Inflammatory macrophage treated with lipopolysaccharide for 4 hours (primary cell): Measurements from ENCODE around the gene INMT.
A peak's percentile ranks its signal among the peaks of the same experiment; 100 is the strongest.

Source experiments
- DNase-seq: peaks from one replicate; pipeline ENCODE4 v3.0.0-alpha.2; 2020

Gene INMT

GRCh38 chr7:30729642-30730041 lies 22.3 kb upstream of the INMT start:
- no peak for DNase-seq

DNA sequence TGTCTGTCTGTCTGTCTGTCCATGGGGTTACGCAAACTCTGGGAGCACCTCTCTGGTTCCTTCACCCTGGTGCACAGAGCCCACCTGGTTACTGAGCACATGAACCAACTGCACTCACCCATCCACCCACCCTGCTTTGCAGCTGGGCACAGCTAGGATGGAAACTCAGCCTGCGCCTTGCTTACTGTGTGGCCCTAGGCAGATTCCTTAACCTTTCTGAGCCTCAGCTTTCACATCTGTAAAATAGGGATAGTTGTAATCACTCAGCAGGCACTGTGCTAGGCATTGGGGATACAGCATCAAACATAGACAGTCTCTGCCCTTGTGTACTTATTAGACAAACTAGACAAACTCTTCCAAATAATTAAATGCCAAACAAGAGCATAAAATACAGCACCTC lies 21.8 kb upstream of the INMT start:
- no peak for DNase-seq

GRCh38 chr7:30730996-30731395 lies 20.9 kb upstream of the INMT start:
- no peak for DNase-seq

DNA sequence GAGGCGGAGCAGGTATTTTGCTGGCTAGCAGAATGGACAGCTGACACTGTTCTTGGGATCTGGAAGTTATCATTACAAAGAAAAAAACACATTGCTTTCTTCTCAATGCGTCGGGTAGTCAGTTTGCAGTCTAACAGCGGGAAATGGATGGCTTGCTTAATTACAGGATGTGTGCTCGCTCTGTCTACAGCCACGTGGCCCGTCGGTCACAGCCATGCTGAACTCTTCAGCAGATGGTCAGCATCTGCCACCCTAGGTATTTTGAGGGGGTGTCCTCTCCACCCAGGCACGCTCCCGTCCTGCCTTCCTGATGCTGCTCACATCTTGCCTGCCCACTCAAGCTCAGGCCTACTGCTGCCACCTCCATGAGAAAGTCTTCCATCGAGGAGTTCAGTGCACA lies 20.4 kb upstream of the INMT start:
- no peak for DNase-seq

DNA sequence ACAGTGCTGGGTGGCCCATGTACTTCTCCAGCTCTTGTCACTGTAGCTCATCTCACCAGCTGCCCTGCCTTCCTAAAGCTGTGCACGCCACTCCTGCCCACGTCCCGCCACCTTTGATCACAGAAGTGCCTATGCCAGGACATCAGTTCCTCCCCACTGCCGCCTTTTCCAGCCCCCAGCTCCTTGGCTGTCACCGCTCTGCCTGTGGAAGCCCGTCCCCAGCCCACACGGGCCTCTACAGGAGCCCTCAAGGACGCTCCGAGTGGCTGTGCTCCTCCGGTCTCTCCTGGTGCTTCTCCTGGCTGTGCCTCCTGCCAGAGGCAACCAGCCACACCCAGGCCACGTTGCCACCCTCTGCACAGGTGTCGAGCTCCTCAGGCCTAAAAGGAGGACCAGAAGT lies 19.3 kb upstream of the INMT start:
- DNase-seq, result no peak

DNA sequence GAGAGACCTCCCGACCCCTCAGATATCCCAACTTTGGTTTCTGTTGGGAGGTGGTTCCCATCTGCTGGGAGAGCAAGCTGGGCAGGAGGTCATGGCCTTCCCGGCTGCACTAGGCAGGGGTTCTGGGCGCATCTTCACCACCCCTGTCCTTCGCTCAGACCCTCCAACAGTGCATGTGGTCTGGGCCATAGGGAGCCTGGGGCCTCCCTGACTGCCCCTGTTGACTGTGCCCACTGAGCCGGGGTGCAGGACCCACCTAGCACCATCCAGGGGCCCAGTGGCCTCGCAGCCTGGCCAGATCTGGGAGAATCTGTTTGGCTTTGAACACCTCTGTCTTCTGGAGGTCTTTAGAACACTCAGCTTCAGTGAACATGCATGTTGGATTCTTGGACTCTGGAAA lies 18.7 kb upstream of the INMT start:
- no peak for DNase-seq

GRCh38 chr7:30733691-30734090 lies 18.2 kb upstream of the INMT start:
- DNase-seq, result no peak

- no peak for DNase-seq
Measured at GRCh38 chr7:30734497-30734896, 17.4 kb upstream of the INMT start.

DNA sequence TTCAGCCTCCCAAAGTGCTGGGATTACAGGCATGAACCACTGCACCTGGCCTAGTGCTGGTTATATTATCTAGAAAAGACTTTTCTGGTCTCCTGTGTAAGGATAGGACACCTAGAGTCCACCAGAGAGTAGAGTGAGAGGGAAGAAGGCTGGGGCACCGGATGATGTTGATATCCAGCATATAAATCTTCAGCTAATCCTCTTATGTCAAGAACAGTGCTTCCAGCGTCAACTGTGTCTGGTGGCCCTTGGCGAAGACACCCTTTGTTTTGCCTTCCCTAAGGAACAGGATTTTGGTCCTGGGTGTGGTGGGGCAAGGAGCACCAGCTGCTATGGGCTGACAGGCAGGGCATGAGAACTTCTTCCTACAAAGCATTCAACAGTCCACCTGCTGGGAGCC lies 16.3 kb upstream of the INMT start:
- no peak for DNase-seq

DNA sequence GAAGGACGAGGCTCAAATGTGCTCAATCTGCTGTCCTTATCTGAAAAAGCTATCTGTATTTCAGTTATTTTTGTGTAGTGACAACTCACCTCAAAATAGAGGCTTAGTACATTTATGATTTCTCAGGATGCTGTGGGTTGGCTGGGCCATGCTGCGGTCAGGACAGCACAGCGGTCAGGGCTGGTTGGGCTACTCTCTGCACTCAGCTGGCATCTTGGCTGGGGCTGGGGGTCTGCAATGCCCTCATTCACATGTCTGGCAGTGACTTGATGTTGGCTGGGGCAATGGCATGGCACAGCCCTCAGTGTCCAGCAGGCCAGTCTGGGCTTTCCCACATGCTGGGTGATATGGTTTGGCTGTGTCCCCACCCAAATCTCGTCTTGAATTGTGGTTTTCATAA lies 15.6 kb upstream of the INMT start:
- no peak for DNase-seq

DNA sequence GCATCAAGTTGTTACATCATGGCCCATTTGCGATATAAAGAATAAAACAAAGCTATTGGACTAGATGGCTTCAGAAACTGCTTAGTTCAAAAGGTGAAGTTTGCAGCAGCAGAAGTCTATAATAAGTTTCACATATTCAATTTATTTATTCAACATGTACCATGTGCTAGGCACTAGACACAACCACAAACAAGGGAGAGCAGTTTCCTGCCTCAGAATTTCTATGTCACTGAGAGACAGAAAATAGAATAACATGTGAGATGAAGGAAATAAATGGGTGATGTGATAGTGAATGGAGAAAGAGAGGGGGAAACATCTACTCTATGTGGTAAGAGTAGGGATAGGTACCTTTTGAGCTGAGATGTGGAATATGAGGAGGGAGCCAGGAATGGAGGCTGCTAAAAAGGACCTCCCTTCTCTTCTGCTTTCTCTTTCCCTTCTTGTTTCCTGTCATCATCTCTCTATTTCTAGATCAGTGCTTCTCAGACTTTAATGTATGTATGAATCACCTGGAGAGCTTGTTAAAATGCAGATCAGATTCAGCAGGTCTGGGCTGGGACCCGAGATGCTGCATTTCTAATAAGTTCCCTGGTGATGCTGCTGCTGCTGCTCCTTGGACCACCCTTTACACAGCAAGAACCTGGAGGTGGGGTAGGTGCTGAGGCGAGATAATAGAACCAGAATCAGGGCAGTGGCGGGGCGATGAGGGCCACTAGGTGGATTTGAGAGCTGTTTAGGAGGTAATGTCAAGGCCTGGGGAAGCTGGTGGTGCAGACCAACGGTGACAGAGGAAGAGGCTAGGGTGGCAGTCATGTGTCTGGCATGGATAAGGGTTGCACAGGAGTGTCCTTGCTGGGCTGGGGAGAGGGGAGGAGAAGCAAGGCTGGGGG lies 13.7 kb upstream of the INMT start:
- no peak for DNase-seq

GRCh38 chr7:30739691-30740090 lies 12.2 kb upstream of the INMT start:
- no peak for DNase-seq

GRCh38 chr7:30740417-30741181 lies 11.3 kb upstream of the INMT start:
- DNase-seq, result peak; percentile 46

GRCh38 chr7:30741289-30741688 lies 10.6 kb upstream of the INMT start:
- no peak for DNase-seq

- no peak for DNase-seq
Measured at GRCh38 chr7:30743371-30744074, 8.4 kb upstream of the INMT start.

DNA sequence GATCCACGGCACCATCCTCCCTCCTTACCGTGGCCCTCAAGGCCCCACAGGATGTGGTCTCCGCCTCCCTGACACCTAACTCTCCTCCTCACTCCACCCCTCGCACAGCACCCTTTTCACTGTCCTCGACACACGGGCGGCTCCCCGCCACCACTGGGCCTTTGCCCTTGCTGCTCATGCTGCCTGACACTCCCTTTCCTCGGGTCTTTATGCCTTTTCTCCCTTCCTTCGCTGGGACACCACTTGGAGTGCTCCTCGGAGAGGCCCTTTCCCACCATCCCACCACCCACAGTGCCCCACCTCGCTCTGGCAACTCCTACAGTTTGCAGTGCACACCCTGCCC lies 7.9 kb upstream of the INMT start:
- DNase-seq, result no peak

DNA sequence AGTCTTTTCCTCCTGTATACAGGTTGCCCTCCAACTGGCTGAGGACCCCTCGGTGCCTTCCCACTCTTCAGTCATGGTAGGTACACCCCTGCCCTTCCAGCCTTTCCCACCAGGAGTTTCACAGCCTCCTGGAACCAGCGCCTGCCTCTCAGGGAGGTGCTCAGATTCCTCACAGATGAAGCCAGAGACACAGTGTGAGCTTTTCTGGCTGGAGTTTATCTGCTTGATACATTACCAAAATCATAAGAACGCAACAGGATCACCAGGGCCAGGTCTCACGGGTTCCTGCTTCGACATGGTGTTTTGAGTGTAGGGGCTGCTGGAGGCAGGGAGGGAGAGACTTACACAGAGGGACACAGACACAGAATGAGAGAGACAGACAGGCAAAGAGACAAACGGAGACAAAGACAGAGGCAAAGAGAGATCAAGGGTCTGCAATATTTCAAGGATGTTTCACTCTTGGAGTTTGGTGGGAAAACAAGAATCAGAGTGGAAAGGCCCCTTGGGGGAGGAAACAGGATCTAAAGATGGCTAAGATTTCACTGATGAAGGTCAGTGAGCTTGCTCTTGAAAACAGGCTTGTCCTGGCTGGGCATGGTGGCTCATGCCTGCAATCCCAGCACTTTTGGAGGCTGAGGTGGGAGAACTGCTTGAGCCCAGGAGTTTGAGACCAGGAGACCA lies 6.5 kb upstream of the INMT start:
- no peak for DNase-seq

DNA sequence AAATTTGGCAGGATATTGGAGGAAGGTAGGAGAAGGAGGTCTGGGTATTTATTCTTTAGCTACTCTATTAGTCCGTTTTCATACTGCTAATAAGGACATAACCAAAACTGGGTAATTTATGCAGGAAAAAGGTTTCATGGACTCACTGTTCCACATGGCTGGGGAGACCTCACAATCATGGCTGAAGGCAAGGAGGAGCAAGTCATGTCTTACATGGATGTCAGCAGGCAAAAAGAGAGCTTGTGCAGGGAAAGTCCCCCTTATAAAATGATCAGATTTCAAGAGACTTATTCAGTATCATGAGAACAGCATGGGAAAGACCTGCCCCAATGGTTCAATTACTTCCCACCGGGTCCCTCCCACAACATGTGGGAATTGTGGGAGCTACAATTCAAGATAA lies 1.9 kb upstream of the INMT start:
- no peak for DNase-seq

DNA sequence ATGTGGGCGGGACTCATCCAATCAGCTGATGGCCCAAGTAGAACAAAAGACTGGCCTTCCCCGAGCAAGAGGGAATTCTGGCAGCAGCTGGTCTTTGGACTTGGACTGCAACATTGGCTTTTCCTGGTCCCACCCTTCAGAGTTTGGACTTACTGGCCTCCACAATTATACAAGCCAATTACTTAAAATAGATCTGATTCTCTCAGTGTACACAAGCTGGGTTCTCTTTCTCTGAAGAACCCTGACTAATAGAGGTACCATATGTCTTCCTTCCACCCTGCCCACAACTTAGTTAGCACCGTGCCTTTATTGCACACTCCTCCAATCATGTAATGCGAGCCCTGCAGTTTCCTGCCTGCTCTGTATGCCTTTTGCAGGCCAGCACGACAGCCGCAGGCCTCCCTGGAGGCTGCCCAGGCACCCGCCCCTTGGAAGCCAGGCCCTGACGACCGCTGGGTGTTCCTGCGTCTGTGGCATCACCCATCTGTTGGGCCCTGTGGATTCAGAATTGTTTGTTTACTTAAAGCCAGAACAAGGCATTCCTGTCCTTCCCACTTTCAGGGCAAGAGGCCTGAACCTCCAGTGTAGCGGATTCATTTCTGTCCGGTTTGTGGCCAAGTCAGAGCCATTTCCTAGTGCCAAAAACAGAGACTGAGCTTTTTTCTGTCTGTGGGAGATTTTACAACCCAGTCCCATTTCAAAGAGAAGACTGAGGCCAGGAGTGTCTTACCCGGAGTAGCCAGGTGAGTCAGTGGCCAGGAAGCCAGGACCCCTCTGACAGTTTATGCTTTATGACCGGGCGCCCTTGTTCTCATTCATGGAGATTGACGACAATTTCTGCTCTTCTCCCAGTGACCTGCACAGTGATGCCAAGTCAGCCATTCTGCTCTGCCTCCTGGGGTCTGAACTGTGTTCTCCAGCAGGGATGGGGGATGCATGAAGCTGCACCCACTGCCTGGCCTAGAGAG lies 968 bp upstream of the INMT start:
- DNase-seq, result no peak

- DNase-seq, result no peak
Measured at GRCh38 chr7:30752484-30752883, 549 bp downstream of the INMT start.

DNA sequence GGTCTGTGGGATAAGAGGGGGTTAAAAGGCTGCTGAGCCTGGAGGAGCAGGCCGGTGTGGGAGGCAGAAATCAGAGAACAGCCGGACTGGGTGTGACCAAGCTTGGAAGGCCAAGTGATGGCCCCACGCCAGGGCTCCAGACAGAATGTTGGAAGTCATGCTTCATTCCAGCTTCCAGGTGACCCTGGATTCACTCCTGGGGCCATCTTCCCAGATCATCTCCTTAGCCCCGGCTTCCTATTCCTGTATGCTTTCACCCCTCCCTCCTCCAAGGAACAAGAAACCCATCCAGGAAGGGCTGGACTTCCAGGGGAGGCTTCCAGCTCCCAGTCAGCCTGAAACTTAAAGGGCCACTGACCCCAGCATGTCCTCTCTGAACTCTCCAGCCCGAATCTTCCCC lies 1.0 kb downstream of the INMT start:
- no peak for DNase-seq

DNA sequence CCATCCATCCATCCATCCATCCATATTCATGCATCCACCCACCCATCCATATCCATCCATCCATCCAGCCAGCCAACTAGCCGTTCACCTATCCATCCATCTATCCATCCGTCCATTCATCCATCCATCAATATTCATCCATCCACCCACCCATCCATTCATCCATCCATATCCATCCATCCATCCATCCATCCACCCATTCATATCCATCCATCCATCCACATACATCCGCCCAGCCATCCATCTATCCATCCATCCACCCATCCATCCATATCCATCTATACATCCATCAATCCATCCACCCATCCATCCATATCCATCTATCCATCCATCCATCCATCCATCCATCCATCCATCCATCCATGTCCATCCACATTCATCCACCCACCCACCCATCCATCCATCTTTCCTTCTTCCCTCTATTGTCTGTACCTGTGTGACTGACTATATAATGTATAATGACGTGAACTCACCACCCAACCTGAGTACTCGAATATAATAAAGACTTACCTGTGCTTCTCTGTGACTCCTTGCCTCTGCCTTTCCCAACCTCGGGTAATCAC lies 2.5 kb downstream of the INMT start:
- DNase-seq, result no peak
